H1 (cell line): Measurements from ENCODE around the gene CNNM1. TPM values are rescaled to one million over a fixed set of nuclear protein-coding genes. Genes with fewer than 3 reads are reported as not detected.

Source experiments
- CTCF ChIA-PET: fragments of 300-600 bp; sonication (Branson Sonifier 250); formaldehyde crosslinking; loops from one replicate; lab custom pipeline; 2021; ENCODE audit not compliant: partially characterized antibody; lab: Charles Lee
- POLR2A ChIA-PET: fragments of 300-600 bp; sonication (Branson Sonifier 250); formaldehyde crosslinking; loops from one replicate; lab custom pipeline; 2021; ENCODE audit warnings: inconsistent platforms; ENCODE audit not compliant: partially characterized antibody; lab: Charles Lee
- DNase-seq, 2 experiments: peaks; one replicate each; pipeline versions ENCODE4 v3.0.0 to v3.0.0-alpha.2; 2010 to 2022; ENCODE audit warnings: low spot score in 2 of 2, low read depth in 1 of 2, mixed read lengths in 1 of 2
- FAIRE-seq: peaks from 2 replicates; lab custom pipeline; 2011; peaks lifted over from hg19 to GRCh38; lab: Jason Lieb, UNC
- H2AFZ ChIP-seq: 2 replicates; pipeline ENCODE4 v1.8.1; 2012; ENCODE audit warnings: low read length, inconsistent platforms
- H2AK5ac ChIP-seq: 2 replicates; pipeline ENCODE4 v1.6.1; 2013; ENCODE audit warnings: low read depth, low read length
- H2BK120ac ChIP-seq: replicated peaks from 2 replicates; pipeline ENCODE3; 2013; ENCODE audit warnings: low read depth, low read length, inconsistent platforms
- H2BK12ac ChIP-seq: 2 replicates; pipeline ENCODE4 v1.6.1; 2013; ENCODE audit warnings: low read depth, low read length
- H2BK15ac ChIP-seq: 2 replicates; pipeline ENCODE4 v1.6.1; 2013; ENCODE audit warnings: low read length
- H2BK20ac ChIP-seq: 2 replicates; pipeline ENCODE4 v1.6.1; 2013; ENCODE audit warnings: low read length
- H2BK5ac ChIP-seq: 2 replicates; pipeline ENCODE4 v1.6.1; 2013; ENCODE audit warnings: low read depth, low read length
- H3K14ac ChIP-seq: 2 replicates; pipeline ENCODE4 v1.6.1; 2013; ENCODE audit warnings: inconsistent platforms; ENCODE audit not compliant: insufficient read length
- H3K18ac ChIP-seq: 2 replicates; pipeline ENCODE4 v1.6.1; 2013; ENCODE audit warnings: low read length; ENCODE audit errors: extremely low read depth
- H3K23ac ChIP-seq: 2 replicates; pipeline ENCODE4 v1.6.1; 2013; ENCODE audit warnings: inconsistent platforms; ENCODE audit not compliant: insufficient read length
- H3K23me2 ChIP-seq: 2 replicates; pipeline ENCODE4 v1.6.1; 2013; ENCODE audit warnings: low read depth, low read length
- H3K27ac ChIP-seq: 2 replicates; pipeline ENCODE4 v1.6.1; 2011; ENCODE audit warnings: low read depth, low read length, inconsistent platforms
- H3K27me3 ChIP-seq, 4 experiments: replicated peaks in 1 of 4; 1 replicate in 1 of 4; 2 replicates in 3 of 4; pipeline versions ENCODE4 v1.6.1 to v1.8.1; 2011 to 2013; ENCODE audit warnings: low read length in 3 of 4, mild to moderate bottlenecking in 3 of 4, inconsistent platforms in 2 of 4, mixed read lengths in 2 of 4, moderate library complexity in 1 of 4; ENCODE audit not compliant: control insufficient read depth in 3 of 4, insufficient read depth in 3 of 4; ENCODE audit errors: extremely low read depth in 1 of 4
- H3K36me3 ChIP-seq, 4 experiments: 2 replicates each; pipeline versions ENCODE4 v1.6.1 to v1.8.1; 2011 to 2013; ENCODE audit warnings: mild to moderate bottlenecking in 4 of 4, low read length in 3 of 4, moderate library complexity in 2 of 4, control low read depth in 1 of 4, inconsistent platforms in 1 of 4; ENCODE audit not compliant: insufficient read depth in 4 of 4, control insufficient read depth in 2 of 4
- H3K4ac ChIP-seq: replicated peaks from 2 replicates; pipeline ENCODE3; 2013; ENCODE audit warnings: low read length, low read depth, mixed read lengths, inconsistent platforms; ENCODE audit not compliant: insufficient read length
- H3K4me1 ChIP-seq, 4 experiments: replicated peaks in 1 of 4; 1 replicate in 1 of 4; 2 replicates in 3 of 4; pipeline versions ENCODE4 v1.6.1 to v1.8.1; 2011 to 2013; ENCODE audit warnings: low read length in 3 of 4, inconsistent platforms in 2 of 4, mixed read lengths in 1 of 4; ENCODE audit not compliant: insufficient read depth in 4 of 4, control insufficient read depth in 3 of 4
- H3K4me2 ChIP-seq, 2 experiments: 2 replicates each; pipeline versions ENCODE4 v1.6.1 to v1.8.1; 2011 to 2013; ENCODE audit warnings: low read depth in 2 of 2, low read length in 2 of 2, control low read depth in 1 of 2, inconsistent platforms in 1 of 2, mild to moderate bottlenecking in 1 of 2; ENCODE audit not compliant: insufficient read depth in 1 of 2
- H3K4me3 ChIP-seq, 4 experiments: fragments of 200-600, 300-600 bp in 1 of 4; sonication (generic), shearing (Covaris generic), sonication (Bioruptor Twin) in 1 of 4; 2 replicates each; pipeline versions ENCODE4 v1.5.1 to v1.8.1; 2011 to 2016; ENCODE audit warnings: low read length in 4 of 4, low read depth in 3 of 4, control low read depth in 2 of 4, inconsistent platforms in 2 of 4, mild to moderate bottlenecking in 2 of 4, mixed read lengths in 1 of 4, moderate library complexity in 1 of 4; ENCODE audit not compliant: insufficient read depth in 2 of 4; ENCODE audit errors: extremely low read depth in 1 of 4
- H3K56ac ChIP-seq: replicated peaks from 2 replicates; pipeline ENCODE3; 2013; ENCODE audit warnings: low read depth, mild to moderate bottlenecking, mixed read lengths, low read length, inconsistent platforms; ENCODE audit not compliant: insufficient read length
- H3K79me1 ChIP-seq: 2 replicates; pipeline ENCODE4 v1.6.1; 2013; ENCODE audit warnings: low read depth, low read length, control low read depth
- H3K79me2 ChIP-seq, 2 experiments: 2 replicates each; pipeline versions ENCODE4 v1.6.1 to v1.8.1; 2012 to 2013; ENCODE audit warnings: low read length in 2 of 2, mild to moderate bottlenecking in 2 of 2, inconsistent platforms in 1 of 2; ENCODE audit not compliant: insufficient read depth in 2 of 2, control insufficient read depth in 1 of 2
- H3K9ac ChIP-seq, 4 experiments: replicated peaks in 1 of 4; 1 replicate in 1 of 4; 2 replicates in 3 of 4; pipeline versions ENCODE4 v1.6.1 to v1.8.1; 2011 to 2013; ENCODE audit warnings: low read depth in 3 of 4, low read length in 3 of 4, control low read depth in 2 of 4, mild to moderate bottlenecking in 2 of 4, moderate library complexity in 2 of 4, inconsistent platforms in 1 of 4; ENCODE audit errors: extremely low read depth in 1 of 4
- H3K9me3 ChIP-seq, 2 experiments: 2 replicates each; pipeline versions ENCODE4 v1.6.1 to v1.8.1; 2012 to 2013; ENCODE audit warnings: mild to moderate bottlenecking in 2 of 2, moderate library complexity in 2 of 2, control low read depth in 1 of 2, inconsistent platforms in 1 of 2, low read depth in 1 of 2, low read length in 1 of 2, mixed read lengths in 1 of 2; ENCODE audit not compliant: insufficient read depth in 2 of 2
- H4K20me1 ChIP-seq, 2 experiments: replicated peaks in 1 of 2; 2 replicates each; pipeline versions ENCODE3 to v1.8.1; 2011 to 2013; ENCODE audit warnings: inconsistent platforms in 2 of 2, low read length in 2 of 2, mild to moderate bottlenecking in 1 of 2; ENCODE audit not compliant: insufficient read depth in 2 of 2, control insufficient read depth in 1 of 2
- H4K5ac ChIP-seq: 2 replicates; pipeline ENCODE4 v1.6.1; 2013; ENCODE audit warnings: low read length, low read depth, mixed read lengths, inconsistent platforms; ENCODE audit not compliant: insufficient read length
- H4K8ac ChIP-seq: 2 replicates; pipeline ENCODE4 v1.8.0; 2013; ENCODE audit warnings: mild to moderate bottlenecking, moderate library complexity, low read length, inconsistent platforms; ENCODE audit not compliant: insufficient read depth; ENCODE audit errors: extremely low read depth
- H4K91ac ChIP-seq: replicated peaks from 2 replicates; pipeline ENCODE3; 2013; ENCODE audit warnings: low read length, mixed read lengths, inconsistent platforms; ENCODE audit not compliant: insufficient read length
- BCL11A ChIP-seq, 2 experiments: IDR thresholded peaks; one replicate each; pipeline ENCODE4 v1.6.1; 2011; ENCODE audit warnings: low read depth in 2 of 2, low read length in 2 of 2, mild to moderate bottlenecking in 2 of 2
- CEBPB ChIP-seq: IDR thresholded peaks from 2 replicates; pipeline ENCODE4 v1.6.1; 2012; ENCODE audit warnings: low read depth, low read length
- HDAC6 ChIP-seq: IDR thresholded peaks from one replicate; pipeline ENCODE4 v1.7.1; 2012; ENCODE audit warnings: low read depth, mild to moderate bottlenecking, inconsistent platforms, low read length, moderate library complexity
- KDM5A ChIP-seq: fragments of 200-600 bp; IDR thresholded peaks from 2 replicates; pipeline ENCODE4 v1.7.1; 2012; ENCODE audit warnings: mild to moderate bottlenecking, low read length, inconsistent platforms, mixed read lengths
- MAFK ChIP-seq: IDR thresholded peaks from 2 replicates; pipeline ENCODE4 v1.6.1; 2012; ENCODE audit warnings: low read depth, mild to moderate bottlenecking, improper control_type of control experiment, low read length
- NANOG ChIP-seq: IDR thresholded peaks from 2 replicates; pipeline ENCODE4 v1.6.1; 2011; ENCODE audit warnings: low read length, low read depth, mild to moderate bottlenecking, inconsistent platforms; ENCODE audit not compliant: insufficient read depth, poor library complexity, severe bottlenecking
- POU5F1 ChIP-seq: IDR thresholded peaks from 2 replicates; pipeline ENCODE4 v1.6.1; 2011; ENCODE audit warnings: low read depth, mild to moderate bottlenecking, low read length, moderate library complexity
- RXRA ChIP-seq: IDR thresholded peaks from 2 replicates; pipeline ENCODE4 v1.6.1; 2011; ENCODE audit warnings: low read depth, mild to moderate bottlenecking, low read length, moderate library complexity; ENCODE audit not compliant: insufficient read depth
- SIN3A ChIP-seq, 2 experiments: IDR thresholded peaks in 1 of 2; conservative IDR thresholded peaks in 1 of 2; 2 replicates each; pipeline ENCODE4 v1.6.1; 2011 to 2012; ENCODE audit warnings: low read length in 2 of 2, improper control_type of control experiment in 1 of 2, low read depth in 1 of 2, mild to moderate bottlenecking in 1 of 2
- SP2 ChIP-seq: IDR thresholded peaks from 2 replicates; pipeline ENCODE4 v1.6.1; 2012; ENCODE audit warnings: mild to moderate bottlenecking, low read length, inconsistent platforms
- SUZ12 ChIP-seq: fragments of 200-600 bp; sonication (generic); IDR thresholded peaks from 2 replicates; pipeline ENCODE4 v1.6.1; 2012; ENCODE audit warnings: mild to moderate bottlenecking, inconsistent platforms, low read length, moderate library complexity, mixed read lengths
- YY1 ChIP-seq: IDR thresholded peaks from 2 replicates; pipeline ENCODE4 v1.6.1; 2011; ENCODE audit warnings: low read depth, mild to moderate bottlenecking, low read length
- ZNF274 ChIP-seq: IDR thresholded peaks from 2 replicates; pipeline ENCODE4 v1.7.0; 2012; ENCODE audit warnings: low read length, borderline replicate concordance; ENCODE audit errors: extremely low read depth
- WGBS, 2 experiments: shearing (Covaris generic) in 1 of 2; methylation state at CpG; one replicate each; pipeline versions ENCODE4 v1.1.6 to v1.1.7; 2013 to 2015; ENCODE audit warnings: low lambda C conversion rate in 2 of 2, mixed read lengths in 2 of 2, inconsistent platforms in 1 of 2, low coverage in 1 of 2, missing lambda C conversion rate in 1 of 2; ENCODE audit not compliant: insufficient replicate concordance in 2 of 2, insufficient coverage in 1 of 2, insufficient read length in 1 of 2; ENCODE audit errors: extremely low coverage in 1 of 2, missing lambda C conversion rate in 1 of 2; 5-methylcytosine and 5-hydroxymethylcytosine counted together
- polyA plus RNA-seq, 7 experiments: library from polyadenylated mRNA; depleted of rRNA in 3 of 7; stranded (reverse) in 5 of 7; unstranded in 2 of 7; fragments of >200 nt in 5 of 7; fragments of 200-250 nt in 2 of 7; gene quantifications; 1 replicate in 5 of 7; 2 replicates in 1 of 7; 4 replicates in 1 of 7; pipeline versions ENCODE4 v1.2.1 to v1.2.3, GENCODE V29; 2011 to 2013; ENCODE audit warnings: missing spikeins in 2 of 7, mixed read lengths in 2 of 7
- total RNA-seq: library from RNA; stranded (reverse); fragmentation: NEBNext Ultra II Directional; extraction: Animal tissue kit (Norgen Biotek cat#: 25700); gene quantifications from 2 replicates; pipeline ENCODE4 v1.2.1, GENCODE V29; 2021
- TF ChIP-seq, protein P1 (sequence below): IDR thresholded peaks from 2 replicates; pipeline ENCODE4 v1.6.1; 2012; ENCODE audit warnings: inconsistent platforms

Gene CNNM1
- total and polyA plus RNA-seq, 2 of the 8 experiments (the other 6 are each of a cell fraction or from before 2014, with no cell fraction given): 0.74 to 0.92 TPM

DNA sequence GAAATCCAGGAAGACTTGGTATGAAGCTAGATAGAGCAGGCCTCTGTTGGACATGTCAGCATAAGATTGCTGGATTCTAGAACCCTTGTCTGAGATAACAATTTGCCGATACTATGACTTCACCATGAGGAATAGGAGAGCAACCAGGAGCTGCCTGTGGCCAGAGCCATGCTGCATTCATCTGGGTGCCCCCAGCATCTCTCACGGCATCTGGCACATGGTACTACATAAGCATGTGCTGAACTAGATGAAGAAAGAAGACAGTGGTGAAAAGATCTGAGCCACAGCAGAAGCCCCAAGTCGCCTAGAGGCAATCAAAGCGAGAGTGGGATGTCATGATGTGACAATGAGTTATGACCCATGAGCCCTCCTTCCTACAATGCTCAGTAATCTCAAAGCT is 81.7 kb downstream of the CNNM1 start:
- H3K79me2 ChIP-seq: no peaks in the 10 kb centered on the region
- H2AFZ ChIP-seq: no peak overlapping the region
- no peak overlapping the region for H2BK5ac ChIP-seq
- H3K14ac ChIP-seq: no peak overlapping the region
- DNase-seq (no peak), FAIRE-seq (no peak)
- no peak overlapping the region for H3K4ac ChIP-seq
- no peak overlapping the region for H2BK15ac ChIP-seq
- H3K23ac ChIP-seq: no peak overlapping the region
- no peak overlapping the region for H3K4me2 ChIP-seq
- H2BK20ac ChIP-seq: no peak overlapping the region
- H4K20me1 ChIP-seq: peaks cover 0 to 4% of the 10 kb centered on the region in 2 experiments
- no peak overlapping the region for H4K5ac ChIP-seq
- no peak overlapping the region for H3K27ac ChIP-seq
- H3K23me2 ChIP-seq: no peaks in the 10 kb centered on the region
- CTCF ChIA-PET: interaction anchor here (0.6 to 1.6 kb wide), 4 partner anchors 19 to 123 kb away, joined by 3 to 6 read pairs (median 4); no protein-coding TSS in a partner anchor
- H2BK12ac ChIP-seq: no peak overlapping the region
- H3K36me3 ChIP-seq: peaks cover 2 to 9% (median 8%) of the 10 kb centered on the region in 4 experiments; a peak in 6 of 8 replicates
- no peak overlapping the region for H2AK5ac ChIP-seq
- no peak overlapping the region for H2BK120ac ChIP-seq
- H3K56ac ChIP-seq: no peak overlapping the region
- WGBS, 2 experiments: 91% methylated on average over 4 of the region's 4 CpGs; no CpG with 5 or more reads in 1 of the 2 experiments
- no peak overlapping the region for H3K18ac ChIP-seq
- H4K8ac ChIP-seq: no peak overlapping the region
- POLR2A ChIA-PET: no interaction called here
- no peak overlapping the region for H3K4me3 ChIP-seq
- H3K9ac ChIP-seq: no peak overlapping the region
- no peaks in the 10 kb centered on the region for H3K27me3 ChIP-seq
- no peaks in the 10 kb centered on the region for H3K4me1 ChIP-seq
- no peak overlapping the region for H4K91ac ChIP-seq
- H3K9me3 ChIP-seq: no peaks in the 10 kb centered on the region
- peaks cover 5% of the 10 kb centered on the region; the same call in 1 of the 2 replicates for H3K79me1 ChIP-seq
- TF ChIP-seq NANOG: no peak
- no peak for TF ChIP-seq MAFK
- TF ChIP-seq YY1: no peak
- no peak for TF ChIP-seq ZNF274
- TF ChIP-seq CEBPB: no peak
- TF ChIP-seq RXRA: no peak
- no peak for TF ChIP-seq SIN3A (conservative IDR thresholded peaks at IDR 0.05 in 1 of 2, IDR thresholded peaks at IDR 0.05 in 1 of 2; ENCODE audit: low read depth in 1 of 2, low read length in 2 of 2)
- TF ChIP-seq HDAC6: no peak
- TF ChIP-seq SUZ12: no peak
- no peak for TF ChIP-seq BCL11A (IDR thresholded peaks at IDR 0.05; ENCODE audit: low read depth in 2 of 2, low read length in 2 of 2)
- TF ChIP-seq POU5F1: no peak
- TF ChIP-seq SP2: no peak
- TF ChIP-seq KDM5A: no peak
- TF ChIP-seq, protein P1, sequence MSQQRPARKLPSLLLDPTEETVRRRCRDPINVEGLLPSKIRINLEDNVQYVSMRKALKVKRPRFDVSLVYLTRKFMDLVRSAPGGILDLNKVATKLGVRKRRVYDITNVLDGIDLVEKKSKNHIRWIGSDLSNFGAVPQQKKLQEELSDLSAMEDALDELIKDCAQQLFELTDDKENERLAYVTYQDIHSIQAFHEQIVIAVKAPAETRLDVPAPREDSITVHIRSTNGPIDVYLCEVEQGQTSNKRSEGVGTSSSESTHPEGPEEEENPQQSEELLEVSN: no peak
